HCT116 (cell line): ENCODE data around the gene ISM1. TPM values are rescaled to one million over a fixed set of nuclear protein-coding genes. Genes with fewer than 3 reads are reported as not detected.

Experiments used
- ATAC-seq: fragments of 200-7000 bp; cut with Tn5 transposase; 2 replicates; pipeline ENCODE4 v1.9.1; 2020; ENCODE audit warnings: mild to moderate bottlenecking, moderate library complexity
- BruUV-seq: library from RNA; stranded (reverse); fragments of 400-500 nt; replicated peaks from 2 replicates; lab custom pipeline; 2021; lab: Mats Ljungman, UMichigan
- CTCF ChIA-PET: fragments of 300-600 bp; sonication (Branson Sonifier 250); formaldehyde crosslinking; loops from one replicate; lab custom pipeline; 2021; ENCODE audit warnings: antibody characterized with exemption; lab: Charles Lee
- POLR2A ChIA-PET: fragments of 300-600, 350-600 bp; sonication (Branson Sonifier 250); formaldehyde crosslinking; loops from one replicate; lab custom pipeline; 2021; ENCODE audit warnings: antibody characterized with exemption; lab: Charles Lee
- RAD21 ChIA-PET, 2 experiments: fragments of 300-600 bp; sonication (Branson Sonifier 250); formaldehyde crosslinking; loops; one replicate each; lab custom pipeline; 2023; ENCODE audit warnings: low total read pairs in 2 of 2; ENCODE audit not compliant: uncharacterized antibody in 2 of 2, unreplicated experiment in 2 of 2, low non-redundant PET in 1 of 2; lab: Charles Lee
- DNase-seq: peaks from one replicate; pipeline ENCODE4 v3.0.0-alpha.2; 2010; ENCODE audit warnings: low read depth, low spot score
- H2AFZ ChIP-seq: fragments of 200-600 bp; shearing (Covaris generic), sonication (generic); 2 replicates; pipeline ENCODE4 v1.6.1; 2017; ENCODE audit warnings: low read depth, mixed run types, mixed read lengths, antibody characterized with exemption, low read length; ENCODE audit not compliant: poor library complexity, severe bottlenecking
- H3K27ac ChIP-seq: 2 replicates; pipeline ENCODE4 v1.5.1; 2012; ENCODE audit warnings: low read depth, low read length
- H3K27me3 ChIP-seq: fragments of 200-600 bp; sonication (generic); 2 replicates; pipeline ENCODE4 v1.6.1; 2016; ENCODE audit warnings: mixed run types, low read length, mixed read lengths; ENCODE audit not compliant: insufficient read depth
- H3K36me3 ChIP-seq, 2 experiments: fragments of 200-500 bp in 1 of 2; fragments of 200-600 bp in 1 of 2; sonication (Bioruptor generic) in 1 of 2; sonication (generic) in 1 of 2; 2 replicates each; pipeline versions ENCODE4 v1.5.1 to v1.6.1; 2014 to 2016; ENCODE audit warnings: low read length in 2 of 2, inconsistent platforms in 1 of 2, mixed read lengths in 1 of 2, mixed run types in 1 of 2; ENCODE audit not compliant: insufficient read depth in 2 of 2, control insufficient read depth in 1 of 2
- H3K4me1 ChIP-seq, 2 experiments: fragments of 200-600 bp in 1 of 2; sonication (generic) in 1 of 2; 2 replicates each; pipeline versions ENCODE4 v1.5.1 to v1.6.1; 2012 to 2017; ENCODE audit warnings: low read length in 2 of 2, inconsistent platforms in 1 of 2, mild to moderate bottlenecking in 1 of 2, mixed read lengths in 1 of 2, mixed run types in 1 of 2, moderate library complexity in 1 of 2; ENCODE audit not compliant: insufficient read depth in 2 of 2, control insufficient read depth in 1 of 2
- H3K4me2 ChIP-seq: fragments of 200-600 bp; sonication (generic); 2 replicates; pipeline ENCODE4 v1.6.1; 2017; ENCODE audit warnings: mixed run types, low read length, mixed read lengths
- H3K4me3 ChIP-seq, 2 experiments: fragments of 200-600 bp in 1 of 2; sonication (generic) in 1 of 2; replicated peaks in 1 of 2; 2 replicates each; pipeline ENCODE4 v1.5.1; 2011 to 2016; ENCODE audit warnings: low read length in 2 of 2, control low read depth in 1 of 2, low read depth in 1 of 2, mild to moderate bottlenecking in 1 of 2, mixed read lengths in 1 of 2, mixed run types in 1 of 2
- H3K79me2 ChIP-seq: fragments of 200-600 bp; sonication (generic); 2 replicates; pipeline ENCODE4 v1.6.1; 2017; ENCODE audit warnings: mild to moderate bottlenecking, mixed run types, low read length, moderate library complexity, mixed read lengths; ENCODE audit not compliant: insufficient read depth
- H3K9ac ChIP-seq: fragments of 200-600 bp; sonication (generic); 2 replicates; pipeline ENCODE4 v1.6.1; 2016; ENCODE audit warnings: low read length, mixed read lengths
- H3K9me2 ChIP-seq: fragments of 200-600 bp; sonication (generic), shearing (Covaris generic); 2 replicates; pipeline ENCODE4 v1.6.1; 2017; ENCODE audit warnings: mixed run types, mild to moderate bottlenecking, moderate library complexity; ENCODE audit not compliant: insufficient read depth
- H3K9me3 ChIP-seq, 2 experiments: fragments of 200-500 bp in 1 of 2; fragments of 200-600 bp in 1 of 2; sonication (Bioruptor generic) in 1 of 2; sonication (generic) in 1 of 2; 2 replicates each; pipeline ENCODE4 v1.6.1; 2014 to 2017; ENCODE audit warnings: low read length in 2 of 2, mixed read lengths in 2 of 2, inconsistent platforms in 1 of 2, low read depth in 1 of 2, mild to moderate bottlenecking in 1 of 2, mixed run types in 1 of 2, moderate library complexity in 1 of 2; ENCODE audit not compliant: control insufficient read depth in 1 of 2, insufficient read depth in 1 of 2
- H4K20me1 ChIP-seq: fragments of 200-600 bp; sonication (generic), shearing (Covaris generic); 2 replicates; pipeline ENCODE4 v1.6.1; 2017; ENCODE audit warnings: mixed run types, mild to moderate bottlenecking, moderate library complexity; ENCODE audit not compliant: insufficient read depth
- CBX3 ChIP-seq: IDR thresholded peaks from 2 replicates; pipeline ENCODE4 v1.6.1; 2012; ENCODE audit warnings: low read depth
- CEBPB ChIP-seq: IDR thresholded peaks from 2 replicates; pipeline ENCODE4 v1.6.1; 2012; ENCODE audit warnings: low read depth
- EGR1 ChIP-seq: IDR thresholded peaks from 2 replicates; pipeline ENCODE4 v1.6.1; 2012; ENCODE audit warnings: low read depth
- ELF1 ChIP-seq: IDR thresholded peaks from 2 replicates; pipeline ENCODE4 v1.6.1; 2012; ENCODE audit warnings: low read depth, borderline replicate concordance
- EZH2phosphoT487 ChIP-seq: fragments of 200-600 bp; IDR thresholded peaks from 2 replicates; pipeline ENCODE4 v1.6.1; 2018; ENCODE audit warnings: antibody characterized with exemption, borderline replicate concordance
- FOSL1 ChIP-seq: IDR thresholded peaks from 2 replicates; pipeline ENCODE4 v1.6.1; 2012; ENCODE audit warnings: low read depth
- POLR2A ChIP-seq: IDR thresholded peaks from 2 replicates; pipeline ENCODE4 v1.7.0; 2011; ENCODE audit warnings: borderline replicate concordance; ENCODE audit not compliant: insufficient read depth, insufficient read length; ENCODE audit errors: extremely low read depth
- SP1 ChIP-seq: IDR thresholded peaks from 2 replicates; pipeline ENCODE4 v1.6.1; 2012; ENCODE audit warnings: low read depth
- ZFX ChIP-seq: fragments of 450-650 bp; IDR thresholded peaks from 2 replicates; pipeline ENCODE4 v1.6.1; 2017
- intact Hi-C: fragments of 100-400 bp; cut with micrococcal nuclease; formaldehyde crosslinking; loops from 2 replicates; pipeline ENCODE4 v1.10.0; 2022
- total RNA-seq: library from RNA; stranded (reverse); gene quantifications from one replicate; pipeline ENCODE4 v1.2.1, GENCODE V29; 2021; ENCODE audit not compliant: unreplicated experiment
- TF ChIP-seq, protein P1 (sequence below): IDR thresholded peaks from 2 replicates; pipeline ENCODE4 v1.6.1; 2012; ENCODE audit warnings: low read depth
- TF ChIP-seq, protein P2 (sequence below): IDR thresholded peaks from 2 replicates; pipeline ENCODE4 v1.6.1; 2012
- TF ChIP-seq, protein P3 (sequence below): IDR thresholded peaks from 2 replicates; pipeline ENCODE4 v1.6.1; 2011; ENCODE audit warnings: mild to moderate bottlenecking, low read length, moderate library complexity; ENCODE audit not compliant: insufficient replicate concordance; ENCODE audit errors: extremely low read depth
- TF ChIP-seq, protein P4 (sequence below), 3 experiments: fragments of 200-600 bp in 1 of 3; sonication (generic) in 1 of 3; IDR thresholded peaks in 2 of 3; conservative IDR thresholded peaks in 1 of 3; 2 replicates each; pipeline ENCODE4 v1.5.1; 2012 to 2017; ENCODE audit warnings: low read depth in 2 of 3, low read length in 2 of 3, antibody characterized with exemption in 1 of 3, borderline replicate concordance in 1 of 3, control low read depth in 1 of 3, mild to moderate bottlenecking in 1 of 3, mixed read lengths in 1 of 3, mixed run types in 1 of 3, moderate library complexity in 1 of 3; ENCODE audit not compliant: insufficient read depth in 1 of 3

ISM1 gene
- total RNA-seq, 1 experiment from 2014 or later = 0.37 TPM

DNA sequence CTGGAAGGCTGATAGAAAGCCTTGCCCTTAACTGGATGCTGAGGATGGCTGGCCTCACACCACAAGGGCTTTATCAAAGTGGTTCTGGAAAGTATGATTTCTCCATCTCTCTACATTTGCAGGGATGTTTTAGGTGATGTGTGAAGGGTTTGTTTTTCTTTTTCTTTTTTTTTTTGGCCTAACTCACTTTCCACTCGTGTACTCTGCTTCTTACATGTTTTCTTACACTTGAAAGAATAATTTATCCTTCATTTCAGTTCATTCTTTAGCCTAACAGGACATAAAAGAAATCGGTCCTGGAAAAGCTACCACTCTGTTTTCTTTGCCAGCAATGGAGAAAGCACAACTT is 41.2 kb downstream of the ISM1 start (continued):
- TF ChIP-seq, protein P1, sequence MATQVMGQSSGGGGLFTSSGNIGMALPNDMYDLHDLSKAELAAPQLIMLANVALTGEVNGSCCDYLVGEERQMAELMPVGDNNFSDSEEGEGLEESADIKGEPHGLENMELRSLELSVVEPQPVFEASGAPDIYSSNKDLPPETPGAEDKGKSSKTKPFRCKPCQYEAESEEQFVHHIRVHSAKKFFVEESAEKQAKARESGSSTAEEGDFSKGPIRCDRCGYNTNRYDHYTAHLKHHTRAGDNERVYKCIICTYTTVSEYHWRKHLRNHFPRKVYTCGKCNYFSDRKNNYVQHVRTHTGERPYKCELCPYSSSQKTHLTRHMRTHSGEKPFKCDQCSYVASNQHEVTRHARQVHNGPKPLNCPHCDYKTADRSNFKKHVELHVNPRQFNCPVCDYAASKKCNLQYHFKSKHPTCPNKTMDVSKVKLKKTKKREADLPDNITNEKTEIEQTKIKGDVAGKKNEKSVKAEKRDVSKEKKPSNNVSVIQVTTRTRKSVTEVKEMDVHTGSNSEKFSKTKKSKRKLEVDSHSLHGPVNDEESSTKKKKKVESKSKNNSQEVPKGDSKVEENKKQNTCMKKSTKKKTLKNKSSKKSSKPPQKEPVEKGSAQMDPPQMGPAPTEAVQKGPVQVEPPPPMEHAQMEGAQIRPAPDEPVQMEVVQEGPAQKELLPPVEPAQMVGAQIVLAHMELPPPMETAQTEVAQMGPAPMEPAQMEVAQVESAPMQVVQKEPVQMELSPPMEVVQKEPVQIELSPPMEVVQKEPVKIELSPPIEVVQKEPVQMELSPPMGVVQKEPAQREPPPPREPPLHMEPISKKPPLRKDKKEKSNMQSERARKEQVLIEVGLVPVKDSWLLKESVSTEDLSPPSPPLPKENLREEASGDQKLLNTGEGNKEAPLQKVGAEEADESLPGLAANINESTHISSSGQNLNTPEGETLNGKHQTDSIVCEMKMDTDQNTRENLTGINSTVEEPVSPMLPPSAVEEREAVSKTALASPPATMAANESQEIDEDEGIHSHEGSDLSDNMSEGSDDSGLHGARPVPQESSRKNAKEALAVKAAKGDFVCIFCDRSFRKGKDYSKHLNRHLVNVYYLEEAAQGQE = no peak
- no peak for TF ChIP-seq CBX3
- no peak for TF ChIP-seq EGR1
- TF ChIP-seq, protein P2, sequence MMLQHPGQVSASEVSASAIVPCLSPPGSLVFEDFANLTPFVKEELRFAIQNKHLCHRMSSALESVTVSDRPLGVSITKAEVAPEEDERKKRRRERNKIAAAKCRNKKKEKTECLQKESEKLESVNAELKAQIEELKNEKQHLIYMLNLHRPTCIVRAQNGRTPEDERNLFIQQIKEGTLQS = no peak
- TF ChIP-seq, protein P3, sequence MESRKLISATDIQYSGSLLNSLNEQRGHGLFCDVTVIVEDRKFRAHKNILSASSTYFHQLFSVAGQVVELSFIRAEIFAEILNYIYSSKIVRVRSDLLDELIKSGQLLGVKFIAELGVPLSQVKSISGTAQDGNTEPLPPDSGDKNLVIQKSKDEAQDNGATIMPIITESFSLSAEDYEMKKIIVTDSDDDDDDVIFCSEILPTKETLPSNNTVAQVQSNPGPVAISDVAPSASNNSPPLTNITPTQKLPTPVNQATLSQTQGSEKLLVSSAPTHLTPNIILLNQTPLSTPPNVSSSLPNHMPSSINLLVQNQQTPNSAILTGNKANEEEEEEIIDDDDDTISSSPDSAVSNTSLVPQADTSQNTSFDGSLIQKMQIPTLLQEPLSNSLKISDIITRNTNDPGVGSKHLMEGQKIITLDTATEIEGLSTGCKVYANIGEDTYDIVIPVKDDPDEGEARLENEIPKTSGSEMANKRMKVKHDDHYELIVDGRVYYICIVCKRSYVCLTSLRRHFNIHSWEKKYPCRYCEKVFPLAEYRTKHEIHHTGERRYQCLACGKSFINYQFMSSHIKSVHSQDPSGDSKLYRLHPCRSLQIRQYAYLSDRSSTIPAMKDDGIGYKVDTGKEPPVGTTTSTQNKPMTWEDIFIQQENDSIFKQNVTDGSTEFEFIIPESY = no peak
- TF ChIP-seq FOSL1 = no peak

DNA sequence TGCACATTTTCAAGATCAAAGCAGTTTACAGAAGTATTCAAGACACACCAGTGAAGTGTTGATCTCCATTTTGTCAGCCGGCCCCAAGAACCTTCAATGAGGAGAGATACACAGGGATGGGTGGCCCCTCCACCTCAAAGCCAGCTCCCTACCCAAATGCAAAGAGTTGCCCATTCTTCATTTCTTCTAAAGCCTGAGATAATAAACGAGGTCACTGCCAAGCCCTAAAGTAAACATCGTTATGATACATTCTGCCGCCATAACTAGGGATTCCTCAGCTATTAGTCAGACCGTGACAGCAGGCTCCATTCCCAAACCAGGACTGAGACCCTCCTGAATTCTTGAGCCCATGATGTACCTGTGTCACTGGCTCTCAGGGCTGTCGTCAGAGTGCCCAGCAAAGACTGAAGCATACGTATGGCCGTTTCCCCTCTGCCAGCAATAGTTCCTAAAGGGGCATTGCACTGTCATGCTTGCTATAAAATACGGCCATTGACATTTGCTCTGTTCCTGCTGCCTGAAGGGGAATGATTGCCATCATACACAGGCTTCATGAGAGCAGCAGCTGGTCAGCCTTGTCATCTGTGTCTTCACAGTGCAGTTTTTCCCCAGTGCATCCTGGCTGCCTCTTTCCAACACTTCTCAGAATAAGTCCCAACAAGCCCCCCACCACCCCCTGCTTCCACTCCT is 41.7 kb downstream of the ISM1 start:
- Histone ChIP-seq H2AFZ (no peak overlapping the region), H3K4me2 (peak overlapping the region; percentile 10; the same call in 1 of the 2 replicates), H3K36me3 (no peaks in the 10 kb centered on the region), H3K4me3 (no peak overlapping the region), H3K4me1 (peaks cover 6 to 9% of the 10 kb centered on the region in 2 experiments; a peak in 3 of 4 replicates), H3K9ac (no peak overlapping the region), H3K9me3 (no peaks in the 10 kb centered on the region), H3K9me2 (no peaks in the 10 kb centered on the region), H3K27me3 (no peaks in the 10 kb centered on the region), H3K79me2 (no peaks in the 10 kb centered on the region), H3K27ac (no peak overlapping the region), H4K20me1 (no peaks in the 10 kb centered on the region)
- 0 out of 2 replicates have a peak, but pooled peaks have one; percentile 12 for ATAC-seq
- ChIA-PET POLR2A (no interaction called here), CTCF (interaction anchor here (0.7 to 1.4 kb wide), 4 partner anchors 11 to 525 kb away, joined by 3 to 15 read pairs (median 4); no protein-coding TSS in a partner anchor), RAD21 (no interaction called here)
- intact Hi-C loops = loop anchor here (1.0 kb wide), 1 partner anchor 144 kb away; no protein-coding TSS in a partner anchor
- no peak for DNase-seq
- BruUV-seq = no TSS peak
- TF ChIP-seq EZH2phosphoT487 = no peak
- TF ChIP-seq, protein P4, sequence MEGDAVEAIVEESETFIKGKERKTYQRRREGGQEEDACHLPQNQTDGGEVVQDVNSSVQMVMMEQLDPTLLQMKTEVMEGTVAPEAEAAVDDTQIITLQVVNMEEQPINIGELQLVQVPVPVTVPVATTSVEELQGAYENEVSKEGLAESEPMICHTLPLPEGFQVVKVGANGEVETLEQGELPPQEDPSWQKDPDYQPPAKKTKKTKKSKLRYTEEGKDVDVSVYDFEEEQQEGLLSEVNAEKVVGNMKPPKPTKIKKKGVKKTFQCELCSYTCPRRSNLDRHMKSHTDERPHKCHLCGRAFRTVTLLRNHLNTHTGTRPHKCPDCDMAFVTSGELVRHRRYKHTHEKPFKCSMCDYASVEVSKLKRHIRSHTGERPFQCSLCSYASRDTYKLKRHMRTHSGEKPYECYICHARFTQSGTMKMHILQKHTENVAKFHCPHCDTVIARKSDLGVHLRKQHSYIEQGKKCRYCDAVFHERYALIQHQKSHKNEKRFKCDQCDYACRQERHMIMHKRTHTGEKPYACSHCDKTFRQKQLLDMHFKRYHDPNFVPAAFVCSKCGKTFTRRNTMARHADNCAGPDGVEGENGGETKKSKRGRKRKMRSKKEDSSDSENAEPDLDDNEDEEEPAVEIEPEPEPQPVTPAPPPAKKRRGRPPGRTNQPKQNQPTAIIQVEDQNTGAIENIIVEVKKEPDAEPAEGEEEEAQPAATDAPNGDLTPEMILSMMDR (IDR thresholded peaks at IDR 0.05 in 2 of 3, conservative IDR thresholded peaks at IDR 0.05 in 1 of 3; ENCODE audit: borderline replicate concordance in 1 of 3, insufficient read depth in 1 of 3, low read depth in 2 of 3, low read length in 2 of 3) = no peak
- TF ChIP-seq ZFX = no peak
- TF ChIP-seq ELF1 = no peak
- TF ChIP-seq POLR2A = no peak
- no peak for TF ChIP-seq SP1
- TF ChIP-seq CBX3 = no peak
- no peak for TF ChIP-seq CEBPB
